GDM1 (cell line): ENCODE data around the gene NXPE2.

Source experiments
- DNase-seq: peaks from one replicate; lab custom pipeline; 2025; lab: John Stamatoyannopoulos, UW

NXPE2 gene

GRCh38 chr11:114745150-114745671, 66.9 kb downstream of the NXPE2 start:
- no peak for DNase-seq

- DNase-seq: no peak
Observed at GRCh38 chr11:114746013-114746412, 67.7 kb downstream of the NXPE2 start.
